Neural cell (in vitro differentiated cells): ENCODE data around the gene NKX2-8. TPM values are rescaled to one million over a fixed set of nuclear protein-coding genes. Genes with fewer than 3 reads are reported as not detected.

Source experiments
- H2AFZ ChIP-seq: fragments of 200-600, 300-800 bp; sonication (generic), shearing (Covaris generic); 2 replicates; pipeline ENCODE4 v1.6.0; 2014; ENCODE audit warnings: low read depth, mild to moderate bottlenecking, antibody characterized with exemption, low read length, moderate library complexity
- H3F3A ChIP-seq: fragments of 200-600 bp; shearing (Covaris generic); 2 replicates; pipeline ENCODE4 v1.6.1; 2016; ENCODE audit warnings: mild to moderate bottlenecking, moderate library complexity, mixed read lengths, antibody characterized with exemption, low read length; ENCODE audit not compliant: insufficient read depth, poor library complexity, severe bottlenecking
- H3K27ac ChIP-seq: fragments of 200-600, 300-800 bp; sonication (generic), shearing (Covaris generic); 2 replicates; pipeline ENCODE4 v1.5.1; 2014; ENCODE audit warnings: mild to moderate bottlenecking, low read length, moderate library complexity
- H3K27me3 ChIP-seq: fragments of 300-800, 200-600 bp; sonication (generic), shearing (Covaris generic); 2 replicates; pipeline ENCODE4 v1.6.0; 2014; ENCODE audit warnings: mild to moderate bottlenecking, low read depth, low read length, moderate library complexity; ENCODE audit not compliant: insufficient read depth
- H3K36me3 ChIP-seq: fragments of 300-800, 200-600 bp; sonication (generic), shearing (Covaris generic); 2 replicates; pipeline ENCODE4 v1.5.1; 2014; ENCODE audit warnings: mild to moderate bottlenecking, antibody characterized with exemption, low read length, moderate library complexity; ENCODE audit not compliant: insufficient read depth
- H3K4me2 ChIP-seq: fragments of 300-800, 200-600 bp; sonication (generic), shearing (Covaris generic); 2 replicates; pipeline ENCODE4 v1.6.0; 2014; ENCODE audit warnings: mild to moderate bottlenecking, low read length
- H3K4me3 ChIP-seq: fragments of 300-800, 200-600 bp; sonication (generic), shearing (Covaris generic); 2 replicates; pipeline ENCODE4 v1.5.1; 2014; ENCODE audit warnings: mild to moderate bottlenecking, low read length, moderate library complexity
- H3K79me2 ChIP-seq: fragments of 200-600 bp; shearing (Covaris generic); replicated peaks from 2 replicates; pipeline ENCODE4 v1.6.0; 2014; ENCODE audit warnings: mild to moderate bottlenecking, low read length, moderate library complexity; ENCODE audit not compliant: insufficient read depth
- H3K9ac ChIP-seq: fragments of 300-800, 200-600 bp; sonication (generic), shearing (Covaris generic); 2 replicates; pipeline ENCODE4 v1.6.1; 2016; ENCODE audit warnings: mild to moderate bottlenecking, low read length, mixed read lengths
- H3K9me2 ChIP-seq: fragments of 200-600 bp; shearing (Covaris generic); 2 replicates; pipeline ENCODE4 v1.6.1; 2016; ENCODE audit warnings: mild to moderate bottlenecking, low read length, mixed read lengths; ENCODE audit not compliant: insufficient read depth
- H3K9me3 ChIP-seq: fragments of 200-600, 300-800 bp; sonication (generic), shearing (Covaris generic); 2 replicates; pipeline ENCODE4 v1.6.1; 2016; ENCODE audit warnings: mild to moderate bottlenecking, mixed run types, low read length, moderate library complexity, mixed read lengths
- H4K20me1 ChIP-seq: fragments of 200-600 bp; shearing (Covaris generic); 2 replicates; pipeline ENCODE4 v1.6.1; 2016; ENCODE audit warnings: mild to moderate bottlenecking, mixed run types; ENCODE audit not compliant: insufficient read depth
- EP300 ChIP-seq: fragments of 450-650 bp; conservative IDR thresholded peaks from 2 replicates; pipeline ENCODE4 v1.6.1; 2014; ENCODE audit warnings: antibody characterized with exemption, mild to moderate bottlenecking, moderate library complexity; ENCODE audit not compliant: poor library complexity, severe bottlenecking
- EZH2 ChIP-seq: fragments of 200-600, 300-800 bp; shearing (Covaris generic), sonication (generic); IDR thresholded peaks from 2 replicates; pipeline ENCODE4 v1.6.1; 2014; ENCODE audit warnings: antibody characterized with exemption, low read length, borderline replicate concordance, mild to moderate bottlenecking; ENCODE audit not compliant: insufficient read depth, poor library complexity, severe bottlenecking
- POLR2AphosphoS5 ChIP-seq: IDR thresholded peaks from 2 replicates; pipeline ENCODE4 v1.6.1; 2012
- RAD21 ChIP-seq: fragments of 450-650 bp; conservative IDR thresholded peaks from 2 replicates; pipeline ENCODE4 v1.6.1; 2014; ENCODE audit warnings: antibody characterized with exemption, mild to moderate bottlenecking, moderate library complexity
- SMC3 ChIP-seq: fragments of 450-650 bp; conservative IDR thresholded peaks from 2 replicates; pipeline ENCODE4 v1.6.1; 2014; ENCODE audit warnings: antibody characterized with exemption, mild to moderate bottlenecking, moderate library complexity; ENCODE audit not compliant: poor library complexity
- TAF1 ChIP-seq: IDR thresholded peaks from 2 replicates; pipeline ENCODE4 v1.6.1; 2012; ENCODE audit warnings: low read depth
- polyA plus RNA-seq: library from polyadenylated mRNA; depleted of rRNA; stranded (reverse); fragments of >200 nt; gene quantifications from 2 replicates; pipeline ENCODE4 v1.2.3, GENCODE V29; 2014
- TF ChIP-seq, protein P1 (sequence below): fragments of 450-650 bp; IDR thresholded peaks from 2 replicates; pipeline ENCODE4 v1.5.1; 2014; ENCODE audit warnings: antibody characterized with exemption, mild to moderate bottlenecking, moderate library complexity; ENCODE audit not compliant: poor library complexity, severe bottlenecking
- TF ChIP-seq, protein P2 (sequence below): IDR thresholded peaks from 2 replicates; pipeline ENCODE4 v1.6.1; 2012; ENCODE audit warnings: borderline replicate concordance

NKX2-8 gene
- polyA plus RNA-seq, 1 donor from 2014 or later: not detected

DNA sequence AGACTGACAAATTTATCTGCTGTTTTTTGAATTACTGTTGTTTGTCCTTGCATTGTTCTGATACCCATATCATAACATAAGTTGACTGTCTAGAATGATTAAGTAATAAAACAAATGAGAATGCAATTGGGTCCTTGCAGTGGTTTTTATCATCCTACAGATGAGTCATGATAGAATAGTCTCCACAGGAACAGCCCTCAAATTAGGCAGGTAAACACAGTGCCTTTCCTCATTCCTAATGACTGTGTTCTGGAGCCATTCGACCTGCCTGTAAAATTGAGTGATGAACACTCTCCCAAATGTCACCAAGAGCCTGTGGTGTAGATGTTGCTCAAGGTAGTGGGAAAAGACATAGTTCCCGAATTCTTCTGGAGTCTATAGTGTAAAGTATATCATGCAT is 12.3 kb downstream of the NKX2-8 start:
- H3F3A ChIP-seq: no peaks in the 10 kb centered on the region
- H3K4me3 ChIP-seq: no peak overlapping the region
- H3K27me3 ChIP-seq: peaks cover 41% of the 10 kb centered on the region
- H3K9ac ChIP-seq: no peak overlapping the region
- H2AFZ ChIP-seq: no peak overlapping the region
- H3K36me3 ChIP-seq: no peaks in the 10 kb centered on the region
- no peaks in the 10 kb centered on the region for H3K9me3 ChIP-seq
- TF ChIP-seq TAF1 (no peak), POLR2AphosphoS5 (no peak)
- H4K20me1 ChIP-seq: no peaks in the 10 kb centered on the region
- no peaks in the 10 kb centered on the region for H3K9me2 ChIP-seq
- H3K27ac ChIP-seq: no peak overlapping the region
- H3K4me2 ChIP-seq: no peak overlapping the region
- H3K79me2 ChIP-seq: no peaks in the 10 kb centered on the region

DNA sequence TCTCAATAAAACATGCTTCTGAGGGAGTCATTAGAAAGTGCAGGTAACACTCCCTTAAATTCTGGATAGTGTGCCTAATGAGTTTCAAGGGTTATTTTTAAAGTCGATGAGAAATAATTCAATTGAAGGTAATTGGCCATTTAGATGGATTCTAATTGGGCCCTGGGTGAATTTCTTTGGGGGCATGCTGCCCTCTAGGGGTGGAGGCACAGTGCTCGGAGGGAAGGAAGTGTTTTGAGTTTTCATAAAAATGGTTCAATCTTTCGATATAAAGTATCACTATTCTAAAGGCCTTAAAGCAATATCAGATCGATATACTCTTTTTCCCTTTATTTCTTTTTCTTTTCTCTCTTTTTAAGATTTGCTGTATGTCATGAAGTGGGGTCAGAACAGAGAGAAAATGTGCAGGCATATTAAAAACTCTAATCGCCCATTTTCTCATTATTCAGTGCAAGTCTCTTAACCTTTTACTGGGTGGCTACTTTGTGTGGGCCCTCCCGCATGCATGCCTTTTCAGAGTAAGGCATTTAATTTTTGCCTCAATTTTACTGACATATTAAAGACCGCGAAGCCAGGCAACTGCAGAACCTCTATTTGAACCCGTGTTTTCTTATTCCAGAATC is 25.5 kb downstream of the NKX2-8 start:
- Histone ChIP-seq H3K9ac (no peak overlapping the region), H3K27me3 (no peaks in the 10 kb centered on the region), H2AFZ (no peak overlapping the region), H3K4me3 (no peak overlapping the region), H3K79me2 (no peaks in the 10 kb centered on the region), H3K4me2 (no peak overlapping the region), H3K9me2 (no peaks in the 10 kb centered on the region), H3K36me3 (no peaks in the 10 kb centered on the region), H3K9me3 (no peaks in the 10 kb centered on the region), H3K27ac (no peak overlapping the region), H3F3A (no peaks in the 10 kb centered on the region), H4K20me1 (no peaks in the 10 kb centered on the region)
- peak; percentile 70 for TF ChIP-seq RAD21
- TF ChIP-seq SMC3: peak; percentile 64
- no peak for TF ChIP-seq EZH2
- TF ChIP-seq, protein P1, sequence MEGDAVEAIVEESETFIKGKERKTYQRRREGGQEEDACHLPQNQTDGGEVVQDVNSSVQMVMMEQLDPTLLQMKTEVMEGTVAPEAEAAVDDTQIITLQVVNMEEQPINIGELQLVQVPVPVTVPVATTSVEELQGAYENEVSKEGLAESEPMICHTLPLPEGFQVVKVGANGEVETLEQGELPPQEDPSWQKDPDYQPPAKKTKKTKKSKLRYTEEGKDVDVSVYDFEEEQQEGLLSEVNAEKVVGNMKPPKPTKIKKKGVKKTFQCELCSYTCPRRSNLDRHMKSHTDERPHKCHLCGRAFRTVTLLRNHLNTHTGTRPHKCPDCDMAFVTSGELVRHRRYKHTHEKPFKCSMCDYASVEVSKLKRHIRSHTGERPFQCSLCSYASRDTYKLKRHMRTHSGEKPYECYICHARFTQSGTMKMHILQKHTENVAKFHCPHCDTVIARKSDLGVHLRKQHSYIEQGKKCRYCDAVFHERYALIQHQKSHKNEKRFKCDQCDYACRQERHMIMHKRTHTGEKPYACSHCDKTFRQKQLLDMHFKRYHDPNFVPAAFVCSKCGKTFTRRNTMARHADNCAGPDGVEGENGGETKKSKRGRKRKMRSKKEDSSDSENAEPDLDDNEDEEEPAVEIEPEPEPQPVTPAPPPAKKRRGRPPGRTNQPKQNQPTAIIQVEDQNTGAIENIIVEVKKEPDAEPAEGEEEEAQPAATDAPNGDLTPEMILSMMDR: peak; percentile 67
- TF ChIP-seq POLR2AphosphoS5: no peak
- TF ChIP-seq, protein P2, sequence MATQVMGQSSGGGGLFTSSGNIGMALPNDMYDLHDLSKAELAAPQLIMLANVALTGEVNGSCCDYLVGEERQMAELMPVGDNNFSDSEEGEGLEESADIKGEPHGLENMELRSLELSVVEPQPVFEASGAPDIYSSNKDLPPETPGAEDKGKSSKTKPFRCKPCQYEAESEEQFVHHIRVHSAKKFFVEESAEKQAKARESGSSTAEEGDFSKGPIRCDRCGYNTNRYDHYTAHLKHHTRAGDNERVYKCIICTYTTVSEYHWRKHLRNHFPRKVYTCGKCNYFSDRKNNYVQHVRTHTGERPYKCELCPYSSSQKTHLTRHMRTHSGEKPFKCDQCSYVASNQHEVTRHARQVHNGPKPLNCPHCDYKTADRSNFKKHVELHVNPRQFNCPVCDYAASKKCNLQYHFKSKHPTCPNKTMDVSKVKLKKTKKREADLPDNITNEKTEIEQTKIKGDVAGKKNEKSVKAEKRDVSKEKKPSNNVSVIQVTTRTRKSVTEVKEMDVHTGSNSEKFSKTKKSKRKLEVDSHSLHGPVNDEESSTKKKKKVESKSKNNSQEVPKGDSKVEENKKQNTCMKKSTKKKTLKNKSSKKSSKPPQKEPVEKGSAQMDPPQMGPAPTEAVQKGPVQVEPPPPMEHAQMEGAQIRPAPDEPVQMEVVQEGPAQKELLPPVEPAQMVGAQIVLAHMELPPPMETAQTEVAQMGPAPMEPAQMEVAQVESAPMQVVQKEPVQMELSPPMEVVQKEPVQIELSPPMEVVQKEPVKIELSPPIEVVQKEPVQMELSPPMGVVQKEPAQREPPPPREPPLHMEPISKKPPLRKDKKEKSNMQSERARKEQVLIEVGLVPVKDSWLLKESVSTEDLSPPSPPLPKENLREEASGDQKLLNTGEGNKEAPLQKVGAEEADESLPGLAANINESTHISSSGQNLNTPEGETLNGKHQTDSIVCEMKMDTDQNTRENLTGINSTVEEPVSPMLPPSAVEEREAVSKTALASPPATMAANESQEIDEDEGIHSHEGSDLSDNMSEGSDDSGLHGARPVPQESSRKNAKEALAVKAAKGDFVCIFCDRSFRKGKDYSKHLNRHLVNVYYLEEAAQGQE: no peak
- TF ChIP-seq EP300: no peak
